Psoas muscle (tissue), 8 donors: ENCODE measurements around the gene PPP2R3A. TPM values are rescaled to one million over a fixed set of nuclear protein-coding genes. Genes with fewer than 3 reads are reported as not detected.

Source experiments
- ATAC-seq, 4 donors: fragments of 200-7000 bp; cut with Tn5 transposase; one replicate each; pipeline ENCODE4 v1.9.1; 2020; ENCODE audit warnings: moderate library complexity in 3 of 4, mild to moderate bottlenecking in 2 of 4
- DNase-seq, 2 donors: peaks; one replicate each; pipeline ENCODE4 v3.0.0-alpha.2; 2020
- H3K27ac ChIP-seq: fragments of 200-600 bp; one replicate; pipeline ENCODE4 v1.8.0; 2022
- H3K27me3 ChIP-seq, 3 donors: fragments of 200-600 bp in 1 of 3; one replicate each; pipeline versions ENCODE4 v1.6.1 to v1.8.0; 2013 to 2022; ENCODE audit warnings: low read length in 2 of 3, mild to moderate bottlenecking in 2 of 3, moderate library complexity in 1 of 3; ENCODE audit not compliant: insufficient read depth in 3 of 3
- H3K36me3 ChIP-seq, 2 donors: fragments of 200-600 bp in 1 of 2; one replicate each; pipeline versions ENCODE4 v1.6.1 to v1.8.0; 2013 to 2022; ENCODE audit warnings: low read depth in 1 of 2, mild to moderate bottlenecking in 1 of 2, moderate library complexity in 1 of 2; ENCODE audit not compliant: insufficient read depth in 1 of 2
- H3K4me1 ChIP-seq: fragments of 200-600 bp; one replicate; pipeline ENCODE4 v1.8.0; 2022
- H3K4me3 ChIP-seq: fragments of 200-600 bp; one replicate; pipeline ENCODE4 v1.8.0; 2022; ENCODE audit warnings: mild to moderate bottlenecking
- H3K9me3 ChIP-seq: fragments of 200-600 bp; one replicate; pipeline ENCODE4 v1.8.0; 2022
- WGBS, 3 donors: extraction: QIAGEN DNeasy Blood & Tissue Kit; methylation state at CpG; one replicate each; pipeline versions ENCODE4 v1.1.6 to v1.1.7; 2013; 5-methylcytosine and 5-hydroxymethylcytosine counted together
- intact Hi-C, 2 donors: fragments of 100-400 bp; cut with DNase I; formaldehyde crosslinking; loops; one replicate each; pipeline versions ENCODE4 v1.11.0 to v1.14.2; 2022
- polyA plus RNA-seq, 3 donors: library from polyadenylated mRNA; stranded (reverse); fragments of 200-250 nt; gene quantifications; one replicate each; pipeline ENCODE4 v1.2.3, GENCODE V29; 2013
- total RNA-seq, 4 donors: library from RNA; stranded (reverse); fragmentation: NEBNext Ultra II Directional in 2 of 4; extraction: Animal tissue kit (Norgen Biotek cat#: 25700) in 2 of 4; gene quantifications; one replicate each; pipeline versions ENCODE4 v1.2.1 to v1.2.4, GENCODE V29; 2021 to 2023
- TF ChIP-seq, protein P1 (sequence below): fragments of 200-600 bp; IDR thresholded peaks from one replicate; pipeline ENCODE4 v1.8.0; 2022; ENCODE audit warnings: antibody characterized with exemption
- donor health status: healthy with polysubstance abuse.
- donor health status: DM: no; HTN: no; CAD: no; lungs with moderate emphysema.
- donor health status: Bipolar disorder and iron deficiency.
- donor health status: healthy.
- donor health status: DM: yes; HTN: yes; CAD: no.
- donor health status: DM: no; HTN: no; CAD: no.
- donor health status: DM: no; HTN: no; CAD: no.
- donor health status: DM: yes; HTN: yes; CAD: no.

The PPP2R3A gene
- total and polyA plus RNA-seq, 7 donors, result 5.4 to 134 (median 45.5) TPM

DNA sequence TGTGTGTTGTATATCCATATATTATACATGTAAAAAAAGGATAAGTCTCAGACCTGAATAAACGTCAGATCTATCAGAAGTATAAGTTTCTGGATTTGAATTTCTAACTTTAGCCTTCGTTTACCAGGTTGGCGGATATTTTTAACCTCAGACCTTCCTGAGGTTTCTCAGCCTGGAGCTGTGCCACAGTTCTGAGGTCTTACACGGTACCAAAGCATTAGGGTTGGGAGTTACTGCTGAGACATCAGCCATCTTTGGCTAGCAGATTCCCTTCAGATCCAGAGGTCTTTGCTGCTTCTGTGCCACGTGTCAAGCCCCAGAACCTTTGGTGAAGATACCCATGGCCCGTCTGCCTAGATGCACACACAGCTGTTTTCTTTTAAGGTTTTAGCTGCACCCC, 84.7 kb downstream of the PPP2R3A start:
- 32 to 55% (median 33%) methylated on average over 6 of the region's 6 CpGs for WGBS, 3 donors
- H3K4me3 ChIP-seq, result no peak overlapping the region
- intact Hi-C loops, result no loop called here
- H3K27ac ChIP-seq, result no peak overlapping the region
- peaks cover 2 to 78% of the 10 kb centered on the region in 2 donors for H3K36me3 ChIP-seq
- TF ChIP-seq, protein P1, sequence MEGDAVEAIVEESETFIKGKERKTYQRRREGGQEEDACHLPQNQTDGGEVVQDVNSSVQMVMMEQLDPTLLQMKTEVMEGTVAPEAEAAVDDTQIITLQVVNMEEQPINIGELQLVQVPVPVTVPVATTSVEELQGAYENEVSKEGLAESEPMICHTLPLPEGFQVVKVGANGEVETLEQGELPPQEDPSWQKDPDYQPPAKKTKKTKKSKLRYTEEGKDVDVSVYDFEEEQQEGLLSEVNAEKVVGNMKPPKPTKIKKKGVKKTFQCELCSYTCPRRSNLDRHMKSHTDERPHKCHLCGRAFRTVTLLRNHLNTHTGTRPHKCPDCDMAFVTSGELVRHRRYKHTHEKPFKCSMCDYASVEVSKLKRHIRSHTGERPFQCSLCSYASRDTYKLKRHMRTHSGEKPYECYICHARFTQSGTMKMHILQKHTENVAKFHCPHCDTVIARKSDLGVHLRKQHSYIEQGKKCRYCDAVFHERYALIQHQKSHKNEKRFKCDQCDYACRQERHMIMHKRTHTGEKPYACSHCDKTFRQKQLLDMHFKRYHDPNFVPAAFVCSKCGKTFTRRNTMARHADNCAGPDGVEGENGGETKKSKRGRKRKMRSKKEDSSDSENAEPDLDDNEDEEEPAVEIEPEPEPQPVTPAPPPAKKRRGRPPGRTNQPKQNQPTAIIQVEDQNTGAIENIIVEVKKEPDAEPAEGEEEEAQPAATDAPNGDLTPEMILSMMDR, result no peak
- ATAC-seq (peak in 3 of 4 donors; percentile 37 to 63 (median 55)), DNase-seq (no peak)
- H3K9me3 ChIP-seq, result no peaks in the 10 kb centered on the region
- no peaks in the 10 kb centered on the region for H3K27me3 ChIP-seq
- H3K4me1 ChIP-seq, result peaks cover 14% of the 10 kb centered on the region

DNA sequence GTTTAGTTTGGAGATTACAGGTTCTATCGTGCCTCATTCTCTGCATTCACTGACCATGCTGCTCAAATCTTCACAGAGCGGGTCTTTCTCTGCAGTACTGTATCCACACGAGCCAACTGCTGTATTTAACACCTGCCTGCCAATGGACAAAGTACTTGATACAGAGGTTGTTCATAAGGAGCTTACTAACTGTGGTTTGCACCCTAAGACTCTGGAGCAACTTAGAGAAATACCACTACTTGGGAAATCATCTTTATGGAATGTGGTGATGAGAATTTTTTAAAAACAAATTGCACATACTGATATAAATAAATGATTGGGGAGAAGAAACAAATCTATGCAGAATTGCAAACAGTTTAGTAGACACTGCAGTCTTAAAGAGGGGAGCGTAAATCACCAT, 90.0 kb downstream of the PPP2R3A start:
- Histone ChIP-seq H3K9me3 (no peaks in the 10 kb centered on the region), H3K4me3 (no peak overlapping the region), H3K27me3 (no peaks in the 10 kb centered on the region), H3K27ac (no peak overlapping the region), H3K36me3 (peaks cover 2 to 64% of the 10 kb centered on the region in 2 donors), H3K4me1 (no peaks in the 10 kb centered on the region)
- DNase-seq (no peak), ATAC-seq (peak in 1 of 4 donors; percentile 20)
- TF ChIP-seq, protein P1, result no peak
- intact Hi-C loops, result no loop called here
- WGBS, 3 donors, result 80 to 89% (median 83%) methylated on average over 4 of the region's 4 CpGs

DNA sequence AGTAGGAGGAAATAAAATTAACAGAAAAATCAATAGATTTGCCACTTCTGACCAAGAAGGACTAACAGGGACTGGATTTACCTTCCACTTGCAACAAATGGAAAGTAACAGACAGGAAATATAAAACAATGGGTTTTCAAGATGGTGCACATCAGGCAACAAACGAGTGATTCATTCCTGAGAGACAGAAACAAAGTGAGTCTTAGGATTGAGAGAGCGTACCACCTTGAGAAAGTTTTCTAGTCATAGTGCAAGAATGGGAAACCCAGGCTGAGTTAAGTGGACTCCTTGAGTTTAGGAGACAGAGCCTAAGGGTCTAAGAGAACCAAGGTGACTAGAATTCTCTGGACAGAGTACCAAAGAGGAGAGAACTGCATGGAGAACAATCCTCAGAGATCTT, 101.7 kb downstream of the PPP2R3A start:
- Histone ChIP-seq H3K27ac (peak overlapping the region; percentile 88), H3K36me3 (peaks cover 0 to 10% of the 10 kb centered on the region in 2 donors), H3K9me3 (peaks cover 5% of the 10 kb centered on the region), H3K4me1 (peaks cover 17% of the 10 kb centered on the region), H3K4me3 (no peak overlapping the region), H3K27me3 (no peaks in the 10 kb centered on the region)
- WGBS, 3 donors, result 88% methylated on average over 2 of the region's 2 CpGs
- no peak for DNase-seq
- TF ChIP-seq, protein P1, result no peak
- intact Hi-C loops, result no loop called here
- ATAC-seq, result no peak

DNA sequence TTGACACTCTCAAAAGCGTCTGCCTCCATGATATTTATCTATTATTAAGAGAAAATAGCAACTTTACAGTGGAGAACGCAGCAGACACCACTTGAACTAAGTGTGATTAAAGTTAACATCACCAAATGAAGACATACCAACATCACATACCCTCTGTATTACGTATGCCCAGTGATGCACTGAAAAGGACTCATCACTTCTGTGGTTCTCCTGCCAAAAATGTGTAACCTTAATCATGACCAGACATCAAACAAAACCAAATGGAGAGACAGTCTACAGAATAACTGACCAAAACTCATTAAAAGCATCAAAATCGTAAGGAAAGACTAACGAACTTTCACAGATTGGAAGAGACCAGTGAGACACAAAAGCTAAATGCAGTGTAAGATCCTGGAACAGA, 103.2 kb downstream of the PPP2R3A start:
- peak overlapping the region; percentile 88 for H3K27ac ChIP-seq
- no peaks in the 10 kb centered on the region for H3K9me3 ChIP-seq
- no peaks in the 10 kb centered on the region for H3K27me3 ChIP-seq
- H3K4me3 ChIP-seq, result no peak overlapping the region
- ATAC-seq (no peak), DNase-seq (no peak)
- peaks cover 0 to 10% of the 10 kb centered on the region in 2 donors for H3K36me3 ChIP-seq
- WGBS, 3 donors, result 81 to 87% (median 83%) methylated on average over 5 of the region's 5 CpGs
- intact Hi-C loops, result no loop called here
- peaks cover 19% of the 10 kb centered on the region for H3K4me1 ChIP-seq
- TF ChIP-seq, protein P1, result no peak

DNA sequence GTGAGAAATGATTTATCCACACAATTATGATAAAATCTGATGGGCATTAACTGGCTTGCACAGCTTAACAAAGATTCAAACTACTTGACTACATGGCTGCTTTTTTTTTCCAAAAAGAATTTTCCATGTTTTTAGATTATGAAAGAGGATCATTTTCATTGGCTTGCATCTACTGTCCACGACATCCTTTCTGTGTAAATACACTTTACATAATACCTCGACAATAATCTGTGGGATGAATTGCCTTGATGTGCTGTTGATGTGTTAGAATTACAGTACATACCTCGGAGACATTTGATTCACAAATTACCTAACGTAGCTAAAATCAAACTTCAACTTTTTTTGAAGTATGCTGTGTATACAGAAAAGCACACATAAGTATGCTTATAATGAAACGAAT, 104.4 kb downstream of the PPP2R3A start:
- Histone ChIP-seq H3K4me3 (no peak overlapping the region), H3K36me3 (peaks cover 0 to 10% of the 10 kb centered on the region in 2 donors), H3K4me1 (peaks cover 31% of the 10 kb centered on the region), H3K27ac (peak overlapping the region; percentile 88), H3K9me3 (no peaks in the 10 kb centered on the region), H3K27me3 (no peaks in the 10 kb centered on the region)
- WGBS, 3 donors, result 43 to 64% (median 44%) methylated on average over 5 of the region's 5 CpGs
- DNase-seq (no peak), ATAC-seq (peak in 3 of 4 donors; percentile 41 to 55 (median 46))
- intact Hi-C loops, result loop anchor here in 1 of 2 donors (5.0 to 10.0 kb wide), 3 partner anchors 125 to 942 kb away; partner anchors contain the start of genes MSL2 and STAG1
- TF ChIP-seq, protein P1, result no peak
